NCI-H1417 (cell line): ENCODE results near the gene OGDHL.
"Not testable (repeated sequence)": the region's sequence is repeated elsewhere in the genome, so short reads cannot be mapped to it uniquely, and the experiment has no call there.

Experiments
- DNase-seq, 3 experiments: peaks; one replicate each; lab custom pipeline; 2025; lab: John Stamatoyannopoulos, UW

OGDHL gene

DNA sequence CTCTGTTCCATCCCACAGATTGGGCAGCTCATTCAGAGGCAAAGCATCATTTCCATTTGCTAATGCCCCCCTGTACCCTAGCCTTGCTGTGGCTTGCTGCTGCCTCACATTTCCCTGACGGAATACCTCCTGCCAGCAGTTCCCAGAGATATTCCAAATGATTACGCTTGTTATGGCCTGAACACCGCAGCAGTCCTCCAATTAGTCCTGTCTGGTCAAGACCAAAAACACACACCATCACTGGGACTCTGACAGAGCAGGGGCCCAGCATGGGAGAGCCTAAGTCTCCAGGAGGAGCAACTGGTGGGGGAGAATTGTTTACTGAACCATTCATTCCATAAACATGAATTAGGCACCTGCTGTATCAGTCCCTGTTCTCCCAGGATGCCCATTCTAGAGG, 6.1 kb downstream of the OGDHL start:
- DNase-seq, result peak in 1 of 3 experiments; percentile 22

DNA sequence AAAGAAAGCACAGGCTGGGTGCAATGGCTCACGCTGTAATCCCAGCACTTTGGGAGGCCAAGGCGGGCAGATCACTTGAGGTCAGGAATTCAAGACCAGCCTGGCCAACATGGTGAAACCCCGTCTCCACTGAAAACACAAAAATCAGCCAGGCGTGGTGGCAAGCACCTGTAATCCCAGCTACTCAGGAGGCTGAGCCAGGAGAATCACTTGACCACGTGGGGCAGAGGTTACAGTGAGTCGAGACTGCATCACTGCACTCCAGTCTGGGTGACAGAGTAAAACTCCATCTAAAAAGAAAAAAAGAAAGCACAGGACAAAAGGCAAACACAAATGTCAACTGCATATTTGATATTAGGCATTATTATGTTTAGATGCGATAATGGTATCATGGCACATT, 7.2 kb downstream of the OGDHL start:
- not testable (repeated sequence) for DNase-seq

DNA sequence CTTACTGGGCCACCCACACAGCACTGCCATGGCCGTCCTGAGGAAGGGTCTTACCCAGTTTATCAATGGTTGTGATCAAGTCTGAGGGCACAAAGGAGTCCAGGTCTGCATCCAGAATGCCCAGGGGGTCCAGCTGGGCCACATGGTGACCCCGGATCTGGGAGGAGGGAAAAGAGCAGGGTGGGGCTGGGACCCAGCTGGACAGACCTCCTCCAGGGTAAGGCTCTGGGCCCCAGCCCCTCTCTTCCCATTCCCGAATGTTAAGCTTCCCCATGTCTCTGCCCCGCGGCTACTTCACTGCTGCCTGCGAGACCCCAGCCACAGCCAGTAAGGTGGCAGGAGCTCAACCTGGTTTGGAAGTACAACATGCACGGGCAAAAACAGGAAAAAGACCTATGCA, 9.5 kb downstream of the OGDHL start:
- no peak for DNase-seq

DNA sequence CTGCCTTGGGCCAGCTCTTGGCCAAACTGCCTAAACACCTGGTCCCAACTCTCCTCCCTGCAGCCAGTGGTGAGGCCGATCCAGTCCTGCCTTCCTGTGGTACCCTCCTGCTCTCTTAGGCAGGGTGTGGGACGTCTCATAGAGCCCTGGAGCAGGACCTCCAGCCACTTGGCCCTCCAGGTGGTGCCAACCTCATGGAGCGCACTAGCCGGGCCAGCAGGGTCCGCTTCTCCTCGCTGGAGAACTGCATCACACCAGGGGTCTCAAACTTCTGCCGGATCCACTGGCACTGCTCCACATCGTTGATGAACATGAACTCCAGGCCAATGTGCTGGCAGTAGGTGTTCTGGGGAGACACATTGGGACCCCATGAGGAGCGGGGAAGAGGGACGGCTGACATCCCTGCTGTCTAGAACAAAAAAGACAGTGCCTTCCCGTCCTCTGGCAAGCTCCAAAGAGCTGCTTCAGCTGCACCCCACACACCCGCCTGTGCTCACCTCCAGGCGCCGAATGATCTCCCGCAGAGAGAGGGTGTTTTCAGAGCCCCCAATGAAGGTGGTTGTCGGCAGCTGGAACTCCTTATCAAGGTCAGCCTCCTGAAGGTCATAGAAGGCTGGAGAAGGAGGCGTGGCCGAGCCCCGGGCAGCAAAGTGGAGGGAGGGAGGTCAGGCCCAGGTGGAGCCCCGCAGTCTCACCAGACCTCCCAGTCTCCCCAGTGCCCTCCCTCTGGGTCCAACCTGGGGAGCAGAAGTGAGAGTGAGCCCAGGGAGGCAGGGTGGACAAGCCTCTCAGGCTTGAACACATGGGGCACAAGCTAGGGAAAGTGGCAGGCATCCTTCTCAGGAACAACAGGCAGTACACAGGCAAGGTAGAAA, 10.2 kb downstream of the OGDHL start:
- no peak for DNase-seq

DNA sequence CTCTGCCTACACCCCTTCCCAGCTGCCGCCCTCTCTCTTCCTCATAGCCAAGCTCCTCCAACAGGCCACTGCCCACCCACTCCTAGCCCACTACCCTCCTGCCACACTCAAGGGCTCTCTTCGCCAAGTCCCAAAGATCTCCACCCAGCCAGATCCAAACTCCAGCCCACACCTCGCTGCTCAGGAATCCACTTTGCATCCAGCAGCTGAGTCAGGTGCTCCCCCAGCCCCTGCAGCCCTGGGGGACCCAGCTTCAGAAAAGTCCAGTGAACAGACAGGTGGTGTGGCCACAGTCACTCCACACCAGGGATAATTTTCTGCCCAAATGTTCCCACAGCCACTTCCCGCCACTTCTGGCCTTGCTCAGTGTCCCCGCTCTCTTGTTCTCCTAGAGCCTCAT, 10.9 kb downstream of the OGDHL start:
- no peak for DNase-seq

DNA sequence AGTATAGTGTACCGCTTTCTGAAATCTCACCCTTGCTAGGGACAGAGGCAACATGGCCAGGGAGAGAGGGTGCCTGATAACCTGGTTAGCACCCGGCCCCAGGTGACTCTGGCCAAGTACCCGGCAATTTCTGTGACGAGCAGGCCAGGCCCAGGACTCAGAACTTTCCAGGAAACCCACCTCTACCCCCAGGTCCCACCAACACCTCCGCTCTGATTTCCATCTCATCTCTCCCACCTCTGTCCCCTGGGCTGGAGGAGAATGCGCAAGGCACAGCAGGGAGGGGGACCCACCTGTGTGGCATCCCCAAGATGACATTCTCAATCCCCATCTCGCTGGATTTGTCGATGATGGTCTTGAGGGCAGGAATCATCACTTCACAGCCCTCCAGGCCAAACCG, 11.6 kb downstream of the OGDHL start:
- no peak for DNase-seq

DNA sequence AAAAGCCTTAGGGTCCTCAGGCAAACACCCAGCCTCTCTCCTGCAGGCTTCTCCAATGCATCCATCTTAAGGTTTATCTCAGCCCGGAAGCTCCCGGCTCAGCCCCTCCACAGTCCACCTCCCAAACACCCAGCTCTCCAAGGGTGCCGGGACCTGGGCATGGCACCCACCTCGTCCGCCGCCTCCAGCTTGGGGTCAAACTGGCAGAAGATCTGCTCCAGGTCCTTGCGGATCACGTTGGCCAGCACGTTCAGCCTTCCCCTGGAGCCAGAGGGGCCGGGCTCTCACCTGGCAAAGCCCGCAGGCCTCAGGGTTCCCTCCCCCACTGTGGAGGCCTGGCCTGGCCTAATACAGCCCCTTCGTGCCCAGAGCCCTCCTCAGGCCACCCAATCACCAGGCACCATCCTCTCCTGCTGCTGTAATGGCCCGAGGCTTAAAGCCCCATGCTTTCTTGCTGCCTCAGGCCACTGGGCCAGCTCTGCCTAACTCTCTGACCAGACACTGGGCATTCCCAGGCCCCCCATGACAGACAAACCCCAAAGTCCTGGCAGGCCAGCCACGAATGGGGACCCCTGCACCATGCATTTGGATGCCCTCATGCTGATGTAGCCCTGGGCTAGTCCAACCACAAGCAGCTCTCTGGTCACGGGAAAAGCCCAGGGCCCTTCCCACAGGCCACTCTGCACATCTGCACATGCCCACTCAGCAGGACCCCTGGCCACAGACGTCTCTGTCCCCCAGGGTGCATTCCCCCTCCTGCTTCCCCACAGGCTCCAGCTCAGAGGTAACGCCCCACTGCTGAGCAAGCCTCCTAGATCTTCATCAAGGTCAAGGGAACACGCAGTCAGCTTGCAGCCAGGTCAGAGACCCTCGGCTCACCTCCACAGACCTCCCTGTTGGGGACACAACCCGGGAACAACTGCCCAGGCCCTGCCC, 12.3 kb downstream of the OGDHL start:
- DNase-seq, result no peak

GRCh38 chr10:49749144-49749543, 13.0 kb downstream of the OGDHL start:
- DNase-seq, result no peak

GRCh38 chr10:49748006-49748405, 14.1 kb downstream of the OGDHL start:
- DNase-seq, result no peak

GRCh38 chr10:49747303-49747646, 14.8 kb downstream of the OGDHL start:
- DNase-seq, result no peak

DNA sequence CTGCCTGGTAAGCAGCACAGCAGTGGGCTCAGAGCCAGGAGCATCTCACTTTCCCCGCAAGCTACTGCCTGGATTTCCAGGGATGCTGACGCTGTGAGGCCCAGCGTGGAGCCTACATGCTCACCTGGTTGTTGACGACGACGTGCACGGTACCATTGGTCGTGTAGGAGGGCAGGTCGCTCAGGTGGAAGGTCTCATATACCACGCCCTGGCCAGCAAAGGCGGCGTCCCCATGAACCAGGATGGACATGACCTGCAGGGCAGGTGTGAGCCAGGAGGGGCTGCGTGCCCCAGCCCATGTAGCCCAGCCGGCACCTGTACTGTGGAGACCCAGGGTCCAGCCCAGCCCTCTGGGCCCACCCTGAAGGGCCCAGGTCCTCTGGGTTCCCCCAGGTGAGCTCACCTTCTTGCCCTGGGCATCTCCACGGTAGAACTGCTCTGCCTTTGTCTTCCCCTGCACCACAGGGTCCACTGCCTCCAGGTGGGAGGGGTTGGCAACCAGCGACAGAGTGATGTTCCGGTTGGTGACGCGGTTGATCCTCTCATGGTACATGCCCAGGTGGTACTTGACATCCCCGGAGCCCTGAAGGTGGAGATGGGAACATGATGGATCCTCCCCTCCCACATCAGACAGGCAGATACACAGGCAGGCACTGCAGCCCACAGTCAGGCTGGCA, 15.4 kb downstream of the OGDHL start:
- no peak for DNase-seq

DNA sequence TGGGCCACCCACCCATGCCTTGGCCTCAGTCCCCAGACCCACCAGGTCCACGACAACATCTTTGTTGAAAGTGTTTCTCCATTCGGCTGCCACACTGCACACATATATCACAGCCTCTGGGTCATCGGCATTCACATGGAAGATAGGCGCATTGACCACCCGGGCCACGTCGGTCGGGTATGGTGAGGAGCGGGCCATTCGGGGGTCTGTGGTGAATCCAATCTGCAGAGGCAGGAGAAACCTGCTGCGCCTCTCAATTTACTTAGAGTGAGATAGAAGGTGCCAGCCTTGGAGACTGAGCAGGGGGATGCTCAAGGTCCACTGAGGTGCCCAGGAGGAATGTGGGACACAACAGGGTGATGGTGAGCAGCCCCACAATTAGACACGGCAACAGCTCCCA, 16.4 kb downstream of the OGDHL start:
- no peak for DNase-seq

- DNase-seq, result no peak
Observed at GRCh38 chr10:49744924-49745605, 17.1 kb downstream of the OGDHL start.

DNA sequence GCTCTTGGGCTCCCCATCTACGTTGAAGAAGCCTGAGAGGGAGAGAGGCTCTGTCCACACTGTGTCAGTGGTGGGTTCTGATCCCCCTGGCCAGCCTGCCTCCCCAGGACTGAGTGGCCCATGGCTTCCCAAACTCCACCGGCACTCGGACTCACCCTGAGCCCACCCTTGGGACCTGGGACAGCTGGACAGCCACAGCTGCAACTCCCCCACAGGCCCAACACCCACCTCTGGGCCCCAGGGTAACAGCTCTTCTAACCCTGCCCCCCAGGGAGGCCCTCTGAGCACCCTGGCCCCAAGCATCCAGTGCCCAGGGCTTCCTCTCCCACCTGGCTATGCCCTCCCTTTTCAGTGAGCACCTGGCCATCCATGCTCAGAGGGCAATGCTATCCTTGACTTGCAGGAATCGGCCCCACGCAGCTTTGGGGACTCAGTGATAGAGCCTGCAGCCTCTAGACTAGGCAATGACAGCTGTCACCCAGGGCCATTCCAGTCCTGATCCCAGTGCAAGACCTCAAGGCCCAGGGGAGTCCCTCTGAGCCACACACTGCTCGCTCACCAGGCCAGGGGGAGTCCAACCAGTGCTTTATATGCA, 17.9 kb downstream of the OGDHL start:
- DNase-seq, result no peak

GRCh38 chr10:49743464-49744075, 18.6 kb downstream of the OGDHL start:
- DNase-seq, result no peak

GRCh38 chr10:49742683-49743463, 19.2 kb downstream of the OGDHL start:
- DNase-seq, result no peak

DNA sequence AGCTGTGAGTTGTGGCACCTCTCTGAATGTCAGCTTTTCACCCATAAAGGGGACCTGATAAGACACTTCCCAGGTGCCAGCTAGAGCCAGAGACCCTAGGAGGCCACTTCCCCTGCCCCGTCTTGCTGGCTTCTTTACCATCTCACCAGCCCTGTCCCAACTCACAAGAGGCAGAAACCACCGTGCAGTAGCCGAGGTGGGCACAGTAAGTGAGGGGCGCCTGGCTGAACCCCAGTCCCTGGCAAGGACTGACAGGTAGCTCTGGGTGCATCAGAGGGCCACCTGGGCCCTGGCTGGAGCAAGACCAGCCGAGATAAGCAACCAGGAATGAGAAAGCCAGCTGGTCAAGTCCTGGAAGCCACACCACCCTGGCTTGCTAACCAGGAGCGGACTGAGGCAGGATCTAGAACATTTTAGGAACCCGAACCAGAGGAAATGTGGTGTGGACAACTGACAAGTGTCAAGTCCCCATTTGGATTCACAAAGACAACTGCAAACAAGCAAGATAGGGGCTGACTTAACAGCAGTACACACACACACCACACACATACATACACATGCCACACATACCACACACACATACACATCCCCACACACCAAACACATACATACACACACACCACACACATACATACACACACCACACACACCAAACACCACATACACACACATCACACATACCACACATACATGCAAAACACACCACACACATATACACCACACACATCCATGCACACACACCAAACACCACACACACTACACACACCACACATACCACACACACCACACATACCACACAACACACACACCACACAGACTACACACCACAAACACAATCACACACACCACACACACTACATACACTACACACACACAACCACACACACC, 20.8 kb downstream of the OGDHL start:
- DNase-seq, result no peak

GRCh38 chr10:49740346-49741107, 21.6 kb downstream of the OGDHL start:
- no peak for DNase-seq
